GM23338 (cell line): Measurements from ENCODE around the gene CSNK1G1.

ENCODE experiments used
- CREB1 ChIP-seq: fragments of 250-450 bp; sonication (Bioruptor Pico); IDR thresholded peaks from 2 replicates; pipeline ENCODE4 v1.5.0; 2020; ENCODE audit warnings: low read depth, mild to moderate bottlenecking, moderate library complexity
- EZH2 ChIP-seq: fragments of 200-600 bp; sonication (generic); IDR thresholded peaks from one replicate; pipeline ENCODE4 v1.8.0; 2017; ENCODE audit warnings: antibody characterized with exemption, mild to moderate bottlenecking, low read depth; ENCODE audit not compliant: unreplicated experiment
- EZH2phosphoT487 ChIP-seq: fragments of 200-600 bp; sonication (generic); IDR thresholded peaks from one replicate; pipeline ENCODE4 v1.8.1; 2018; ENCODE audit warnings: antibody characterized with exemption; ENCODE audit not compliant: unreplicated experiment
- JUNB ChIP-seq: IDR thresholded peaks from one replicate; pipeline ENCODE4 v1.6.1; 2016; ENCODE audit warnings: antibody characterized with exemption; ENCODE audit not compliant: unreplicated experiment
- NANOG ChIP-seq: IDR thresholded peaks from 2 replicates; pipeline ENCODE4 v1.6.1; 2016; ENCODE audit warnings: antibody characterized with exemption, borderline replicate concordance
- POLR2AphosphoS5 ChIP-seq: IDR thresholded peaks from 2 replicates; pipeline ENCODE4 v1.6.1; 2016; ENCODE audit warnings: antibody characterized with exemption, low read depth
- STAT1 ChIP-seq: IDR thresholded peaks from one replicate; pipeline ENCODE4 v1.6.1; 2016; ENCODE audit warnings: antibody characterized with exemption; ENCODE audit not compliant: unreplicated experiment
- ZNF114 ChIP-seq: fragments of 250-450 bp; sonication (Bioruptor Pico); IDR thresholded peaks from 2 replicates; pipeline ENCODE4 v1.5.0; 2020; ENCODE audit warnings: mild to moderate bottlenecking, moderate library complexity
- ZNF331 ChIP-seq: fragments of 250-450 bp; sonication (Bioruptor Pico); IDR thresholded peaks from 2 replicates; pipeline ENCODE4 v1.5.0; 2020; ENCODE audit warnings: low read depth, mild to moderate bottlenecking, moderate library complexity
- TF ChIP-seq, protein P1 (sequence below), 2 experiments: fragments of 200-600 bp in 1 of 2; sonication (generic) in 1 of 2; conservative IDR thresholded peaks; 2 replicates each; pipeline versions ENCODE4 v1.5.1 to v1.6.1; 2016 to 2017; ENCODE audit warnings: antibody characterized with exemption in 2 of 2, low read depth in 2 of 2, mild to moderate bottlenecking in 2 of 2, moderate library complexity in 1 of 2
- TF ChIP-seq, protein P2 (sequence below): IDR thresholded peaks from one replicate; pipeline ENCODE4 v1.6.1; 2018; ENCODE audit warnings: antibody characterized with exemption; ENCODE audit not compliant: unreplicated experiment
- TF ChIP-seq, protein P3 (sequence below): IDR thresholded peaks from 2 replicates; pipeline ENCODE4 v1.6.1; 2016; ENCODE audit warnings: antibody characterized with exemption
- TF ChIP-seq, protein P4 (sequence below): fragments of 250-450 bp; sonication (Bioruptor Pico); IDR thresholded peaks from 2 replicates; pipeline ENCODE4 v1.5.0; 2020; ENCODE audit warnings: mild to moderate bottlenecking, moderate library complexity

DNA sequence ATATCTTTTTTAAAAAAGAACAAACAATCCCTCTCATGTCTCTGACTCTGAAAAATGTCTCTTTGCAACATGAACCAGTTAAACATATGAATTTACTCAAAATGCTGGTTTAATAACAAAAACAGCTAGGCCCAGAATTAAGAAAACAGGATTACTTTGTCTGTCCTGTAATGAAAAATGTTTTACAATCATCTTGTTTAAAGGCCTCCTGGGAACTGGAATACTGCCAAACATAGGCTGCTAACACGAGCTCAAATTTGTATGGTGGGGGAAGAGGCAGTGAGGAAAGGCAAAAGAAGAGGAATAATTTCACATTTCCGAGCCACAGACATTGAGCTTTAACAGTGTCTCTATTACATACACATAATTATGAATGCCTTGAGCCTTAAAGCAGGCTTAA is 131.5 kb downstream of the CSNK1G1 start:
- TF ChIP-seq, protein P1, sequence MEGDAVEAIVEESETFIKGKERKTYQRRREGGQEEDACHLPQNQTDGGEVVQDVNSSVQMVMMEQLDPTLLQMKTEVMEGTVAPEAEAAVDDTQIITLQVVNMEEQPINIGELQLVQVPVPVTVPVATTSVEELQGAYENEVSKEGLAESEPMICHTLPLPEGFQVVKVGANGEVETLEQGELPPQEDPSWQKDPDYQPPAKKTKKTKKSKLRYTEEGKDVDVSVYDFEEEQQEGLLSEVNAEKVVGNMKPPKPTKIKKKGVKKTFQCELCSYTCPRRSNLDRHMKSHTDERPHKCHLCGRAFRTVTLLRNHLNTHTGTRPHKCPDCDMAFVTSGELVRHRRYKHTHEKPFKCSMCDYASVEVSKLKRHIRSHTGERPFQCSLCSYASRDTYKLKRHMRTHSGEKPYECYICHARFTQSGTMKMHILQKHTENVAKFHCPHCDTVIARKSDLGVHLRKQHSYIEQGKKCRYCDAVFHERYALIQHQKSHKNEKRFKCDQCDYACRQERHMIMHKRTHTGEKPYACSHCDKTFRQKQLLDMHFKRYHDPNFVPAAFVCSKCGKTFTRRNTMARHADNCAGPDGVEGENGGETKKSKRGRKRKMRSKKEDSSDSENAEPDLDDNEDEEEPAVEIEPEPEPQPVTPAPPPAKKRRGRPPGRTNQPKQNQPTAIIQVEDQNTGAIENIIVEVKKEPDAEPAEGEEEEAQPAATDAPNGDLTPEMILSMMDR (conservative IDR thresholded peaks at IDR 0.05; ENCODE audit: low read depth in 2 of 2), result no peak
- TF ChIP-seq, protein P2, sequence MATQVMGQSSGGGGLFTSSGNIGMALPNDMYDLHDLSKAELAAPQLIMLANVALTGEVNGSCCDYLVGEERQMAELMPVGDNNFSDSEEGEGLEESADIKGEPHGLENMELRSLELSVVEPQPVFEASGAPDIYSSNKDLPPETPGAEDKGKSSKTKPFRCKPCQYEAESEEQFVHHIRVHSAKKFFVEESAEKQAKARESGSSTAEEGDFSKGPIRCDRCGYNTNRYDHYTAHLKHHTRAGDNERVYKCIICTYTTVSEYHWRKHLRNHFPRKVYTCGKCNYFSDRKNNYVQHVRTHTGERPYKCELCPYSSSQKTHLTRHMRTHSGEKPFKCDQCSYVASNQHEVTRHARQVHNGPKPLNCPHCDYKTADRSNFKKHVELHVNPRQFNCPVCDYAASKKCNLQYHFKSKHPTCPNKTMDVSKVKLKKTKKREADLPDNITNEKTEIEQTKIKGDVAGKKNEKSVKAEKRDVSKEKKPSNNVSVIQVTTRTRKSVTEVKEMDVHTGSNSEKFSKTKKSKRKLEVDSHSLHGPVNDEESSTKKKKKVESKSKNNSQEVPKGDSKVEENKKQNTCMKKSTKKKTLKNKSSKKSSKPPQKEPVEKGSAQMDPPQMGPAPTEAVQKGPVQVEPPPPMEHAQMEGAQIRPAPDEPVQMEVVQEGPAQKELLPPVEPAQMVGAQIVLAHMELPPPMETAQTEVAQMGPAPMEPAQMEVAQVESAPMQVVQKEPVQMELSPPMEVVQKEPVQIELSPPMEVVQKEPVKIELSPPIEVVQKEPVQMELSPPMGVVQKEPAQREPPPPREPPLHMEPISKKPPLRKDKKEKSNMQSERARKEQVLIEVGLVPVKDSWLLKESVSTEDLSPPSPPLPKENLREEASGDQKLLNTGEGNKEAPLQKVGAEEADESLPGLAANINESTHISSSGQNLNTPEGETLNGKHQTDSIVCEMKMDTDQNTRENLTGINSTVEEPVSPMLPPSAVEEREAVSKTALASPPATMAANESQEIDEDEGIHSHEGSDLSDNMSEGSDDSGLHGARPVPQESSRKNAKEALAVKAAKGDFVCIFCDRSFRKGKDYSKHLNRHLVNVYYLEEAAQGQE, result no peak
- TF ChIP-seq EZH2, result no peak
- TF ChIP-seq, protein P3, sequence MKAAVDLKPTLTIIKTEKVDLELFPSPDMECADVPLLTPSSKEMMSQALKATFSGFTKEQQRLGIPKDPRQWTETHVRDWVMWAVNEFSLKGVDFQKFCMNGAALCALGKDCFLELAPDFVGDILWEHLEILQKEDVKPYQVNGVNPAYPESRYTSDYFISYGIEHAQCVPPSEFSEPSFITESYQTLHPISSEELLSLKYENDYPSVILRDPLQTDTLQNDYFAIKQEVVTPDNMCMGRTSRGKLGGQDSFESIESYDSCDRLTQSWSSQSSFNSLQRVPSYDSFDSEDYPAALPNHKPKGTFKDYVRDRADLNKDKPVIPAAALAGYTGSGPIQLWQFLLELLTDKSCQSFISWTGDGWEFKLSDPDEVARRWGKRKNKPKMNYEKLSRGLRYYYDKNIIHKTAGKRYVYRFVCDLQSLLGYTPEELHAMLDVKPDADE, result no peak
- TF ChIP-seq POLR2AphosphoS5, result no peak
- TF ChIP-seq CREB1, result no peak
- TF ChIP-seq EZH2phosphoT487, result no peak
- no peak for TF ChIP-seq ZNF331 (CRISPR knock-in tag)
- TF ChIP-seq JUNB, result no peak
- no peak for TF ChIP-seq STAT1
- TF ChIP-seq NANOG, result no peak
- TF ChIP-seq ZNF114, result no peak
- TF ChIP-seq, protein P4, sequence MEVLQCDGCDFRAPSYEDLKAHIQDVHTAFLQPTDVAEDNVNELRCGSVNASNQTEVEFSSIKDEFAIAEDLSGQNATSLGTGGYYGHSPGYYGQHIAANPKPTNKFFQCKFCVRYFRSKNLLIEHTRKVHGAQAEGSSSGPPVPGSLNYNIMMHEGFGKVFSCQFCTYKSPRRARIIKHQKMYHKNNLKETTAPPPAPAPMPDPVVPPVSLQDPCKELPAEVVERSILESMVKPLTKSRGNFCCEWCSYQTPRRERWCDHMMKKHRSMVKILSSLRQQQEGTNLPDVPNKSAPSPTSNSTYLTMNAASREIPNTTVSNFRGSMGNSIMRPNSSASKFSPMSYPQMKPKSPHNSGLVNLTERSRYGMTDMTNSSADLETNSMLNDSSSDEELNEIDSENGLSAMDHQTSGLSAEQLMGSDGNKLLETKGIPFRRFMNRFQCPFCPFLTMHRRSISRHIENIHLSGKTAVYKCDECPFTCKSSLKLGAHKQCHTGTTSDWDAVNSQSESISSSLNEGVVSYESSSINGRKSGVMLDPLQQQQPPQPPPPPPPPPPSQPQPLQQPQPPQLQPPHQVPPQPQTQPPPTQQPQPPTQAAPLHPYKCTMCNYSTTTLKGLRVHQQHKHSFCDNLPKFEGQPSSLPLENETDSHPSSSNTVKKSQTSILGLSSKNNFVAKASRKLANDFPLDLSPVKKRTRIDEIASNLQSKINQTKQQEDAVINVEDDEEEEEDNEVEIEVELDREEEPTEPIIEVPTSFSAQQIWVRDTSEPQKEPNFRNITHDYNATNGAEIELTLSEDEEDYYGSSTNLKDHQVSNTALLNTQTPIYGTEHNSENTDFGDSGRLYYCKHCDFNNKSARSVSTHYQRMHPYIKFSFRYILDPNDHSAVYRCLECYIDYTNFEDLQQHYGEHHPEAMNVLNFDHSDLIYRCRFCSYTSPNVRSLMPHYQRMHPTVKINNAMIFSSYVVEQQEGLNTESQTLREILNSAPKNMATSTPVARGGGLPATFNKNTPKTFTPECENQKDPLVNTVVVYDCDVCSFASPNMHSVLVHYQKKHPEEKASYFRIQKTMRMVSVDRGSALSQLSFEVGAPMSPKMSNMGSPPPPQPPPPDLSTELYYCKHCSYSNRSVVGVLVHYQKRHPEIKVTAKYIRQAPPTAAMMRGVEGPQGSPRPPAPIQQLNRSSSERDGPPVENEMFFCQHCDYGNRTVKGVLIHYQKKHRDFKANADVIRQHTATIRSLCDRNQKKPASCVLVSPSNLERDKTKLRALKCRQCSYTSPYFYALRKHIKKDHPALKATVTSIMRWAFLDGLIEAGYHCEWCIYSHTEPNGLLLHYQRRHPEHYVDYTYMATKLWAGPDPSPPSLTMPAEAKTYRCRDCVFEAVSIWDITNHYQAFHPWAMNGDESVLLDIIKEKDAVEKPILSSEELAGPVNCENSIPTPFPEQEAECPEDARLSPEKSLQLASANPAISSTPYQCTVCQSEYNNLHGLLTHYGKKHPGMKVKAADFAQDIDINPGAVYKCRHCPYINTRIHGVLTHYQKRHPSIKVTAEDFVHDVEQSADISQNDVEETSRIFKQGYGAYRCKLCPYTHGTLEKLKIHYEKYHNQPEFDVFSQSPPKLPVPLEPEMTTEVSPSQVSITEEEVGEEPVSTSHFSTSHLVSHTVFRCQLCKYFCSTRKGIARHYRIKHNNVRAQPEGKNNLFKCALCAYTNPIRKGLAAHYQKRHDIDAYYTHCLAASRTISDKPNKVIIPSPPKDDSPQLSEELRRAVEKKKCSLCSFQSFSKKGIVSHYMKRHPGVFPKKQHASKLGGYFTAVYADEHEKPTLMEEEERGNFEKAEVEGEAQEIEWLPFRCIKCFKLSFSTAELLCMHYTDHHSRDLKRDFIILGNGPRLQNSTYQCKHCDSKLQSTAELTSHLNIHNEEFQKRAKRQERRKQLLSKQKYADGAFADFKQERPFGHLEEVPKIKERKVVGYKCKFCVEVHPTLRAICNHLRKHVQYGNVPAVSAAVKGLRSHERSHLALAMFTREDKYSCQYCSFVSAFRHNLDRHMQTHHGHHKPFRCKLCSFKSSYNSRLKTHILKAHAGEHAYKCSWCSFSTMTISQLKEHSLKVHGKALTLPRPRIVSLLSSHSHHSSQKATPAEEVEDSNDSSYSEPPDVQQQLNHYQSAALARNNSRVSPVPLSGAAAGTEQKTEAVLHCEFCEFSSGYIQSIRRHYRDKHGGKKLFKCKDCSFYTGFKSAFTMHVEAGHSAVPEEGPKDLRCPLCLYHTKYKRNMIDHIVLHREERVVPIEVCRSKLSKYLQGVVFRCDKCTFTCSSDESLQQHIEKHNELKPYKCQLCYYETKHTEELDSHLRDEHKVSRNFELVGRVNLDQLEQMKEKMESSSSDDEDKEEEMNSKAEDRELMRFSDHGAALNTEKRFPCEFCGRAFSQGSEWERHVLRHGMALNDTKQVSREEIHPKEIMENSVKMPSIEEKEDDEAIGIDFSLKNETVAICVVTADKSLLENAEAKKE, result no peak
